Fibroblast of villous mesenchyme (primary cell): ENCODE measurements around the gene TPBGL. TPM values are rescaled to one million over a fixed set of nuclear protein-coding genes. Genes with fewer than 3 reads are reported as not detected.

ENCODE experiments used
- DNase-seq: peaks from one replicate; pipeline ENCODE4 v3.0.0-alpha.2; 2010; ENCODE audit warnings: low read depth
- H3K4me3 ChIP-seq: 2 replicates; pipeline ENCODE4 v1.5.1; 2011; ENCODE audit warnings: low read depth, mild to moderate bottlenecking, low read length
- total RNA-seq: library from RNA; depleted of rRNA; stranded (reverse); fragments of >200 nt; gene quantifications from 2 replicates; pipeline ENCODE4 v1.2.3, GENCODE V29; 2012
- TF ChIP-seq, protein P1 (sequence below): IDR thresholded peaks from 2 replicates; pipeline ENCODE4 v1.5.1; 2012; ENCODE audit warnings: low read depth, mild to moderate bottlenecking, low read length; ENCODE audit not compliant: insufficient read depth

TPBGL gene
- total RNA-seq, 1 donor, result not detected

DNA sequence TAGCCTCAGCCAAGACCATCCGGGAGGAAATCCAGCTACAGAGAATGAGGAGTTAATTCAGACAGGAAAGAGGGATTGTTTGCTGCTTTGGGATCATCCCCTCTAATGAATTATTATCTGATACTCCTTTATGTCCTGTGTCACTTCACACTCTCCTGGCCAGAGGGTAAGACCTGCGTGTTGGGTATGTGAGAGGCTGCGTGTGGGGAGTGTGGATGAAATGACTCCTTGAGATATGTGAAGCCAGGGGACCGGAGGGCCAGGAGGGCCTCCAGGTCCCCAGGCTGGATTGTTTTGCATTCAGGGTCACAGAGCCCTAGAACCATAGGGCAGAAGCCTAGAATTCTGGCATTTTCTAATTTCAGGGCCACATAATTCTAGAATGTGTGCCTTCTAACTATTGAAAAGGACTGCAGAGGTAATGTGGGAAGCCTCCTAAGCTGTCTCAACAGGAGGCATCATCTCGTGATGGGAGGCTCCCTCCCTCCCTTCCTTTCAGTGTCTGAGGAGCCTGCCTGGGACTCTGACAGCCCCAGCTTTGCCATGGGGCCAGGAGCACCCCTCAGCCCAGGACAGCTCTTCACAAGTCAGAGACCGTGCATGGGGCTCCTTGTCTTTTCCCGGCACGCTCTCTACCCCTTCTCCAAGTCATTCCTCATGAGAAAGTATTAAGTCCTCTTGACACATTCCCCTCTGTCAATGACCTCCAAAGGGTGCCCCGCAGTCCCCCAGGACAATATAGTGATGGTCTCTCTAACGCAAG lies 3.7 kb downstream of the TPBGL start:
- no peak for DNase-seq
- TF ChIP-seq, protein P1, sequence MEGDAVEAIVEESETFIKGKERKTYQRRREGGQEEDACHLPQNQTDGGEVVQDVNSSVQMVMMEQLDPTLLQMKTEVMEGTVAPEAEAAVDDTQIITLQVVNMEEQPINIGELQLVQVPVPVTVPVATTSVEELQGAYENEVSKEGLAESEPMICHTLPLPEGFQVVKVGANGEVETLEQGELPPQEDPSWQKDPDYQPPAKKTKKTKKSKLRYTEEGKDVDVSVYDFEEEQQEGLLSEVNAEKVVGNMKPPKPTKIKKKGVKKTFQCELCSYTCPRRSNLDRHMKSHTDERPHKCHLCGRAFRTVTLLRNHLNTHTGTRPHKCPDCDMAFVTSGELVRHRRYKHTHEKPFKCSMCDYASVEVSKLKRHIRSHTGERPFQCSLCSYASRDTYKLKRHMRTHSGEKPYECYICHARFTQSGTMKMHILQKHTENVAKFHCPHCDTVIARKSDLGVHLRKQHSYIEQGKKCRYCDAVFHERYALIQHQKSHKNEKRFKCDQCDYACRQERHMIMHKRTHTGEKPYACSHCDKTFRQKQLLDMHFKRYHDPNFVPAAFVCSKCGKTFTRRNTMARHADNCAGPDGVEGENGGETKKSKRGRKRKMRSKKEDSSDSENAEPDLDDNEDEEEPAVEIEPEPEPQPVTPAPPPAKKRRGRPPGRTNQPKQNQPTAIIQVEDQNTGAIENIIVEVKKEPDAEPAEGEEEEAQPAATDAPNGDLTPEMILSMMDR, result no peak
- H3K4me3 ChIP-seq, result no peak overlapping the region

DNA sequence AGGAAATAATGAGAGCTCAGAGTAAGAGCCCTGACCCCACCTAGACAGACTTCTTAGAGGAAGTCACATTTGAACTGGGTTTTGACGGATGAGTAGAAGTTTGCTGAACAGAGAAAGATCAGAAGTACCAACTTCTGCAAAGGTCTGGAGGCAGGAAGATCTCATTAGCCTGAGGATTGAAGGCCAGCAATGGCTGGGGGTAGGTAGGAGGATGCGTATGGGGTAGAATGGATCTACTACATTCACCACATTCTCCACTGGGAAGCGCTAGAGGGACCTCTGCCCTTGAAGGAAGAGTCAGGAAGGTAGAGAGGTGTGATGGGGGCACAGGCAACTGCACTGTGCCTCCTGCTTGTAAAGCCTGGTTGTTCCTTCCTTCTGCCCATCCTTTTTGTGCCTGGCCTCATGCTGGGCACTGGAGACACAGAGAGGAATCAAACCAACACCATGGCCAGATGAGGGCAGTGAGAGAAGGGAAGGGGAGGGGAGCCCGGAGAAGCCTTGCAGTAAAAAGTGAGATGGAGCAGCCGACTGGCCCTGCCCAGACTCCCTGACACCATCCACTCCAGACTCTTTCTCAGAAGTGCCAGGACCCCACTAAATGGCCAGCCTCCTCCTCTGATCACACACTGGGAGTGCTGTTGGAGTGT lies 4.9 kb downstream of the TPBGL start:
- H3K4me3 ChIP-seq, result no peak overlapping the region
- TF ChIP-seq, protein P1, result no peak
- DNase-seq, result no peak

DNA sequence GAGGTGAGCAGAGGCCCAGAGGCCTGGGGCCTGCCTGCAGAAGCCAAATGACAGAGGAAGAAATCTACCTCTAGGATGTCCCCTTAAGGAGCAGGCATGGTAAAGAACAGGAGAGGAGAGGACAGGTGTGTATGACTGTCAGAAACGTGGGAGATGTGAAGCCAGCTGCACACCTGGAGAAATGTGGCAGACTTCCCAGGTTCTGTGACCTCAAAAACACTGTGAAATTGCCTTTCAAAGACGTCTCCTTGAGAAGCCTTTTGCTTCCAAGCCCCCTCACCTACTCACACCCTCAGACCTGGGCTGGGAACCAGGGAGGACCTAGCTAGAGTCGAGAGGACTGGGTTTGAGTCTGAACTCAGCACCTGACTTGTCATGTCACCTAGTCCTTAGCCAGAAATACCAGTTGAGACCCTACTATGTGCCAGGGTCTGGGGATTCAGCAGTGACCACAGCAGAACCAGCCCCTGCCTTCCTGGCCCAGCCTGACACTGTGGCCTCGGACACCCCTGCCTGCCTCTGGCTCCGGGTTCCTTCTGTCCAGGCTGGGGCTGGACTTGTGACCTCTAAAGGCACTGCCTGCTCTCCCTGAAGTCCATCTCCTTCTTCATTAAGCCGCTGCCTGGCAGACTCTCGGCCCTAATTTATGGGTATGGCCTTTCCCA lies 5.6 kb downstream of the TPBGL start:
- TF ChIP-seq, protein P1, result no peak
- no peak overlapping the region for H3K4me3 ChIP-seq
- no peak for DNase-seq

DNA sequence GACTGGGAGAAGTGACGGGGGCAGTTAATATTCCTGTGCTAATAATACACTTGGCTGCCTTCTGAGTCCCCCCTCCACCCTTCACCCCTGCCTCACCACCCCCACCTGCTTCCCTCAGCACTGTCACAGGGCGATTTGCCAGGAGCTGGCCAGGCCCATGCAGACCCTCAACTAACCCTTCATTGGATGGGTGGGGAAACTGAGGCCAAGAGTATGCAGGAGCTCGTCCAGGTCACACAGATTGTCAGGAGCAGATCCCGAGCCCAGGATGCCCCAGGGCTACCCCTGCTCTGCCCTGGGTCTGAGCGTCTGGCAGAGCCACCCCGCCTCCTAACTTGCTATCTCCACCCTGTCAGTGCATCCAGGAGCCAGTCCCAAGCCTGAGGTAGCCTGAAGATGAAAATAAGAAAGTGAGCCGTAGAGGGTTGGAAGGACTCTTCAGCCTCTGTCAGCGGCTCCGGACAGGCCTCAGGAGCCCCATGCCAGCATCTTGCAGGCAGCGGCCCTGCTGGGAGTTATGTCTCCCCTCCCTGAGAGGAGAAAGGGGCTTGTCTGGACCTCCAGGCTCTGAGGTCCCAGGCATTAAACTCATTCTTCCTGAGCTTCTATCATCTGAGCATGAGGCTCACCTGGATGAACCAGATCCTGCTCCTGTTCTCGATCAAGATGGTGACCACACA lies 6.2 kb downstream of the TPBGL start:
- TF ChIP-seq, protein P1, result no peak
- DNase-seq, result no peak
- H3K4me3 ChIP-seq, result no peak overlapping the region

DNA sequence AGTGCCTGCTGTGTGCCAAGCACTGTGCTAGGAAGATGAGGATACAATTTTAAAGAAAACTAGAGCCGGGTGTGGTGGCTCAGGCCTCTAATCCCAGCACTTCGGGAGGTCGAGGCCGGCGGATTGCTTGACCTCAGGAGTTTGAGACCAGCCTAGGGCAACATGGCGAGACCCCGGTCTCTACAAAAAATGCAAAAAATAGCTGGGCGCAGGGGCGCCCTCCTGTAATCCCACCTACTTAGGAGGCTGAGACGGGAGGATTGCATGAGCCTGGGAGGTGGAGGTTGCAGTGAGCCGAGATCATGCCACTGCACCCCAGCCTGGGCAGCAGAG lies 8.3 kb downstream of the TPBGL start:
- DNase-seq, result no peak
- TF ChIP-seq, protein P1, result no peak
- H3K4me3 ChIP-seq, result no peak overlapping the region

DNA sequence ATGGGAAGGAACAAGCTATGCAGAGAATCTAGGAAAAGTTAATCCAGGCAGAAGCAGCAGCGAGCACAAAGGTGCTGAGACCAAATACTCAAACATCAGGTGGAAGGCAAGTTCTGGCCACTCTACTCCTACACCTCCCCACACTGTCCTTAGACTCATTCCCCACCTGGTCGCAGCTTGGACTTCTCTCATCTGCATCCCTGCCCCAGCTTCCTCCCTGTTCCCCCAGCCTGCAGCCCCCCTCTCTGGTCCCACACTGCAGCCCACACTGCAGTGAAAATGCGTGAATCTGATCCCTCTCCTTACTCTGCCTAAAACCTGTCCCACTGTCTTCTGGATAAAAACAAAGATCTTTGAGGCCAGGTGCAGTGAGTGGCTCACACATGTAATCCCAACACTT lies 9.1 kb downstream of the TPBGL start:
- DNase-seq, result no peak
- H3K4me3 ChIP-seq, result no peak overlapping the region
- TF ChIP-seq, protein P1, result no peak
